ENCODE measurements around the gene UFSP2. TPM values are rescaled to one million over a fixed set of nuclear protein-coding genes. Genes with fewer than 3 reads are reported as not detected.
"Not testable (repeated sequence)": the region's sequence is repeated elsewhere in the genome, so short reads cannot be mapped to it uniquely, and the experiment has no call there.

Gene UFSP2
- total RNA-seq, 2 experiments from 2014 or later: 17.9 to 20.3 TPM

- Mint-ChIP-seq H3K9me3 (no peaks in the 10 kb centered on the region), H3K27ac (no peak overlapping the region), H3K4me1 (no peaks in the 10 kb centered on the region), H3K4me3 (no peak overlapping the region), H3K27me3 (no peaks in the 10 kb centered on the region), H3K36me3 (ENCODE audit: low read depth) (no peaks in the 10 kb centered on the region)
- POLR2A ChIA-PET: no interaction called here
- no peak for DNase-seq
- CTCF ChIA-PET: no interaction called here
Measured at GRCh38 chr4:185374573-185374972, 51.2 kb downstream of the UFSP2 start.

GRCh38 chr4:185374027-185374426 is 51.7 kb downstream of the UFSP2 start:
- Mint-ChIP-seq H3K36me3 (ENCODE audit: low read depth) (no peaks in the 10 kb centered on the region), H3K27ac (no peak overlapping the region), H3K9me3 (no peaks in the 10 kb centered on the region), H3K4me1 (no peaks in the 10 kb centered on the region), H3K4me3 (no peak overlapping the region), H3K27me3 (no peaks in the 10 kb centered on the region)
- POLR2A ChIA-PET: no interaction called here
- CTCF ChIA-PET: interaction anchor here (0.9 kb wide), 1 partner anchor 12 kb away, joined by 3 read pairs; no protein-coding TSS in a partner anchor
- no peak for DNase-seq

- no peaks in the 10 kb centered on the region for H3K4me1 Mint-ChIP-seq
- H3K27ac Mint-ChIP-seq: no peak overlapping the region
- ChIA-PET POLR2A (no interaction called here), CTCF (no interaction called here)
- H3K27me3 Mint-ChIP-seq: no peaks in the 10 kb centered on the region
- DNase-seq: no peak
- no peaks in the 10 kb centered on the region for H3K9me3 Mint-ChIP-seq
- no peak overlapping the region for H3K4me3 Mint-ChIP-seq
- no peaks in the 10 kb centered on the region for H3K36me3 Mint-ChIP-seq (ENCODE audit: low read depth)
Measured at GRCh38 chr4:185371702-185372101, 54.1 kb downstream of the UFSP2 start.

GRCh38 chr4:185370268-185370949 is 55.4 kb downstream of the UFSP2 start:
- CTCF ChIA-PET: interaction anchor here (0.6 kb wide), 2 partner anchors 29 to 284 kb away, joined by 3 read pairs; no protein-coding TSS in a partner anchor
- POLR2A ChIA-PET: no interaction called here
- Mint-ChIP-seq H3K4me3 (no peak overlapping the region), H3K4me1 (no peaks in the 10 kb centered on the region), H3K27me3 (no peaks in the 10 kb centered on the region), H3K36me3 (ENCODE audit: low read depth) (no peaks in the 10 kb centered on the region), H3K27ac (no peak overlapping the region), H3K9me3 (no peaks in the 10 kb centered on the region)
- DNase-seq: no peak

GRCh38 chr4:185369731-185370130 is 56.0 kb downstream of the UFSP2 start:
- no peak for DNase-seq
- no peaks in the 10 kb centered on the region for H3K27me3 Mint-ChIP-seq
- no peak overlapping the region for H3K4me3 Mint-ChIP-seq
- H3K9me3 Mint-ChIP-seq: no peaks in the 10 kb centered on the region
- POLR2A ChIA-PET: no interaction called here
- no peak overlapping the region for H3K27ac Mint-ChIP-seq
- H3K36me3 Mint-ChIP-seq (ENCODE audit: low read depth): no peaks in the 10 kb centered on the region
- CTCF ChIA-PET: interaction anchor here (0.6 kb wide), 1 partner anchor 29 kb away, joined by 3 read pairs; no protein-coding TSS in a partner anchor
- H3K4me1 Mint-ChIP-seq: no peaks in the 10 kb centered on the region

- ChIA-PET CTCF (no interaction called here), POLR2A (no interaction called here)
- Mint-ChIP-seq H3K4me3 (no peak overlapping the region), H3K27me3 (no peaks in the 10 kb centered on the region), H3K27ac (no peak overlapping the region), H3K9me3 (no peaks in the 10 kb centered on the region), H3K4me1 (no peaks in the 10 kb centered on the region), H3K36me3 (ENCODE audit: low read depth) (peaks cover 2% of the 10 kb centered on the region)
- no peak for DNase-seq
Measured at GRCh38 chr4:185364886-185365285, 60.9 kb downstream of the UFSP2 start.

- Mint-ChIP-seq H3K36me3 (ENCODE audit: low read depth) (peaks cover 7% of the 10 kb centered on the region), H3K4me3 (no peak overlapping the region), H3K9me3 (no peaks in the 10 kb centered on the region), H3K4me1 (no peaks in the 10 kb centered on the region), H3K27me3 (no peaks in the 10 kb centered on the region), H3K27ac (peak overlapping the region; percentile 19)
- ChIA-PET POLR2A (no interaction called here), CTCF (interaction anchor here (0.6 kb wide), 1 partner anchor 49 kb away, joined by 3 read pairs; no protein-coding TSS in a partner anchor)
- DNase-seq: no peak
Measured at GRCh38 chr4:185363251-185363650, 62.5 kb downstream of the UFSP2 start.

- H3K4me3 Mint-ChIP-seq; H3K27me3 Mint-ChIP-seq; H3K36me3 Mint-ChIP-seq (ENCODE audit: low read depth); H3K4me1 Mint-ChIP-seq; H3K27ac Mint-ChIP-seq; DNase-seq; H3K9me3 Mint-ChIP-seq: not testable (repeated sequence)
- CTCF ChIA-PET: interaction anchor here (0.6 to 0.7 kb wide), 2 partner anchors 11 to 49 kb away, joined by 3 read pairs; no protein-coding TSS in a partner anchor
- POLR2A ChIA-PET: interaction anchor here (0.7 kb wide), 1 partner anchor 154 kb away, joined by 4 read pairs; no protein-coding TSS in a partner anchor
Measured at GRCh38 chr4:185362570-185362969, 63.2 kb downstream of the UFSP2 start.

- ChIA-PET CTCF (interaction anchor here (0.7 kb wide), 1 partner anchor 12 kb away, joined by 3 read pairs; no protein-coding TSS in a partner anchor), POLR2A (interaction anchor here (0.7 kb wide), 1 partner anchor 153 kb away, joined by 4 read pairs; no protein-coding TSS in a partner anchor)
- Mint-ChIP-seq H3K36me3 (ENCODE audit: low read depth) (peaks cover 9% of the 10 kb centered on the region), H3K27ac (no peak overlapping the region), H3K4me3 (no peak overlapping the region), H3K4me1 (no peaks in the 10 kb centered on the region), H3K9me3 (no peaks in the 10 kb centered on the region), H3K27me3 (no peaks in the 10 kb centered on the region)
- no peak for DNase-seq
Measured at GRCh38 chr4:185361872-185362271, 63.9 kb downstream of the UFSP2 start.

- Mint-ChIP-seq H3K27ac (no peak overlapping the region), H3K36me3 (ENCODE audit: low read depth) (peaks cover 9% of the 10 kb centered on the region), H3K4me3 (no peak overlapping the region), H3K4me1 (no peaks in the 10 kb centered on the region), H3K9me3 (no peaks in the 10 kb centered on the region), H3K27me3 (no peaks in the 10 kb centered on the region)
- ChIA-PET POLR2A (no interaction called here), CTCF (no interaction called here)
- no peak for DNase-seq
Measured at GRCh38 chr4:185359767-185360446, 65.9 kb downstream of the UFSP2 start.

- DNase-seq: no peak
- no peak overlapping the region for H3K27ac Mint-ChIP-seq
- peaks cover 9% of the 10 kb centered on the region for H3K36me3 Mint-ChIP-seq (ENCODE audit: low read depth)
- POLR2A ChIA-PET: no interaction called here
- H3K4me1 Mint-ChIP-seq: no peaks in the 10 kb centered on the region
- CTCF ChIA-PET: no interaction called here
- H3K27me3 Mint-ChIP-seq: no peaks in the 10 kb centered on the region
- H3K9me3 Mint-ChIP-seq: no peaks in the 10 kb centered on the region
- H3K4me3 Mint-ChIP-seq: no peak overlapping the region
Measured at GRCh38 chr4:185358959-185359358, 66.8 kb downstream of the UFSP2 start.

GRCh38 chr4:185358514-185358913 is 67.2 kb downstream of the UFSP2 start:
- peaks cover 9% of the 10 kb centered on the region for H3K36me3 Mint-ChIP-seq (ENCODE audit: low read depth)
- CTCF ChIA-PET: no interaction called here

GRCh38 chr4:185357733-185358440 is 67.9 kb downstream of the UFSP2 start:
- DNase-seq: no peak
- peaks cover 11% of the 10 kb centered on the region for H3K36me3 Mint-ChIP-seq (ENCODE audit: low read depth)

More at GRCh38 chr4:185358514-185358913, 67.2 kb downstream of the UFSP2 start:
- DNase-seq: no peak
- POLR2A ChIA-PET: no interaction called here
- no peaks in the 10 kb centered on the region for H3K27me3 Mint-ChIP-seq
- no peak overlapping the region for H3K4me3 Mint-ChIP-seq
- no peaks in the 10 kb centered on the region for H3K4me1 Mint-ChIP-seq
- no peak overlapping the region for H3K27ac Mint-ChIP-seq
- H3K9me3 Mint-ChIP-seq: no peaks in the 10 kb centered on the region

More at GRCh38 chr4:185357733-185358440, 67.9 kb downstream of the UFSP2 start:
- Mint-ChIP-seq H3K4me1 (no peaks in the 10 kb centered on the region), H3K9me3 (no peaks in the 10 kb centered on the region), H3K4me3 (no peak overlapping the region), H3K27ac (no peak overlapping the region), H3K27me3 (no peaks in the 10 kb centered on the region)
- CTCF ChIA-PET: interaction anchor here (0.9 kb wide), 1 partner anchor 22 kb away, joined by 3 read pairs; no protein-coding TSS in a partner anchor
- POLR2A ChIA-PET: no interaction called here
